HCT116 (cell line): ENCODE measurements around the gene CCDC92. TPM values are rescaled to one million over a fixed set of nuclear protein-coding genes. Genes with fewer than 3 reads are reported as not detected.

ENCODE experiments used
- ATAC-seq: fragments of 200-7000 bp; cut with Tn5 transposase; 2 replicates; pipeline ENCODE4 v1.9.1; 2020; ENCODE audit warnings: mild to moderate bottlenecking, moderate library complexity
- BruUV-seq: library from RNA; stranded (reverse); fragments of 400-500 nt; replicated peaks from 2 replicates; lab custom pipeline; 2021; lab: Mats Ljungman, UMichigan
- CTCF ChIA-PET: fragments of 300-600 bp; sonication (Branson Sonifier 250); formaldehyde crosslinking; loops from one replicate; lab custom pipeline; 2021; ENCODE audit warnings: antibody characterized with exemption; lab: Charles Lee
- POLR2A ChIA-PET: fragments of 300-600, 350-600 bp; sonication (Branson Sonifier 250); formaldehyde crosslinking; loops from one replicate; lab custom pipeline; 2021; ENCODE audit warnings: antibody characterized with exemption; lab: Charles Lee
- RAD21 ChIA-PET, 2 experiments: fragments of 300-600 bp; sonication (Branson Sonifier 250); formaldehyde crosslinking; loops; one replicate each; lab custom pipeline; 2023; ENCODE audit warnings: low total read pairs in 2 of 2; ENCODE audit not compliant: uncharacterized antibody in 2 of 2, unreplicated experiment in 2 of 2, low non-redundant PET in 1 of 2; lab: Charles Lee
- DNase-seq: peaks from one replicate; pipeline ENCODE4 v3.0.0-alpha.2; 2010; ENCODE audit warnings: low read depth, low spot score
- H2AFZ ChIP-seq: fragments of 200-600 bp; shearing (Covaris generic), sonication (generic); 2 replicates; pipeline ENCODE4 v1.6.1; 2017; ENCODE audit warnings: low read depth, mixed run types, mixed read lengths, antibody characterized with exemption, low read length; ENCODE audit not compliant: poor library complexity, severe bottlenecking
- H3K27ac ChIP-seq: 2 replicates; pipeline ENCODE4 v1.5.1; 2012; ENCODE audit warnings: low read depth, low read length
- H3K27me3 ChIP-seq: fragments of 200-600 bp; sonication (generic); 2 replicates; pipeline ENCODE4 v1.6.1; 2016; ENCODE audit warnings: mixed run types, low read length, mixed read lengths; ENCODE audit not compliant: insufficient read depth
- H3K36me3 ChIP-seq, 2 experiments: fragments of 200-500 bp in 1 of 2; fragments of 200-600 bp in 1 of 2; sonication (Bioruptor generic) in 1 of 2; sonication (generic) in 1 of 2; 2 replicates each; pipeline versions ENCODE4 v1.5.1 to v1.6.1; 2014 to 2016; ENCODE audit warnings: low read length in 2 of 2, inconsistent platforms in 1 of 2, mixed read lengths in 1 of 2, mixed run types in 1 of 2; ENCODE audit not compliant: insufficient read depth in 2 of 2, control insufficient read depth in 1 of 2
- H3K4me1 ChIP-seq, 2 experiments: fragments of 200-600 bp in 1 of 2; sonication (generic) in 1 of 2; 2 replicates each; pipeline versions ENCODE4 v1.5.1 to v1.6.1; 2012 to 2017; ENCODE audit warnings: low read length in 2 of 2, inconsistent platforms in 1 of 2, mild to moderate bottlenecking in 1 of 2, mixed read lengths in 1 of 2, mixed run types in 1 of 2, moderate library complexity in 1 of 2; ENCODE audit not compliant: insufficient read depth in 2 of 2, control insufficient read depth in 1 of 2
- H3K4me2 ChIP-seq: fragments of 200-600 bp; sonication (generic); 2 replicates; pipeline ENCODE4 v1.6.1; 2017; ENCODE audit warnings: mixed run types, low read length, mixed read lengths
- H3K4me3 ChIP-seq, 2 experiments: fragments of 200-600 bp in 1 of 2; sonication (generic) in 1 of 2; replicated peaks in 1 of 2; 2 replicates each; pipeline ENCODE4 v1.5.1; 2011 to 2016; ENCODE audit warnings: low read length in 2 of 2, control low read depth in 1 of 2, low read depth in 1 of 2, mild to moderate bottlenecking in 1 of 2, mixed read lengths in 1 of 2, mixed run types in 1 of 2
- H3K79me2 ChIP-seq: fragments of 200-600 bp; sonication (generic); 2 replicates; pipeline ENCODE4 v1.6.1; 2017; ENCODE audit warnings: mild to moderate bottlenecking, mixed run types, low read length, moderate library complexity, mixed read lengths; ENCODE audit not compliant: insufficient read depth
- H3K9ac ChIP-seq: fragments of 200-600 bp; sonication (generic); 2 replicates; pipeline ENCODE4 v1.6.1; 2016; ENCODE audit warnings: low read length, mixed read lengths
- H3K9me2 ChIP-seq: fragments of 200-600 bp; sonication (generic), shearing (Covaris generic); 2 replicates; pipeline ENCODE4 v1.6.1; 2017; ENCODE audit warnings: mixed run types, mild to moderate bottlenecking, moderate library complexity; ENCODE audit not compliant: insufficient read depth
- H3K9me3 ChIP-seq, 2 experiments: fragments of 200-500 bp in 1 of 2; fragments of 200-600 bp in 1 of 2; sonication (Bioruptor generic) in 1 of 2; sonication (generic) in 1 of 2; 2 replicates each; pipeline ENCODE4 v1.6.1; 2014 to 2017; ENCODE audit warnings: low read length in 2 of 2, mixed read lengths in 2 of 2, inconsistent platforms in 1 of 2, low read depth in 1 of 2, mild to moderate bottlenecking in 1 of 2, mixed run types in 1 of 2, moderate library complexity in 1 of 2; ENCODE audit not compliant: control insufficient read depth in 1 of 2, insufficient read depth in 1 of 2
- H4K20me1 ChIP-seq: fragments of 200-600 bp; sonication (generic), shearing (Covaris generic); 2 replicates; pipeline ENCODE4 v1.6.1; 2017; ENCODE audit warnings: mixed run types, mild to moderate bottlenecking, moderate library complexity; ENCODE audit not compliant: insufficient read depth
- CBX3 ChIP-seq: IDR thresholded peaks from 2 replicates; pipeline ENCODE4 v1.6.1; 2012; ENCODE audit warnings: low read depth
- CTCF ChIP-seq, 3 experiments: fragments of 200-600 bp in 1 of 3; sonication (generic) in 1 of 3; IDR thresholded peaks in 2 of 3; conservative IDR thresholded peaks in 1 of 3; 2 replicates each; pipeline ENCODE4 v1.5.1; 2012 to 2017; ENCODE audit warnings: low read depth in 2 of 3, low read length in 2 of 3, antibody characterized with exemption in 1 of 3, borderline replicate concordance in 1 of 3, control low read depth in 1 of 3, mild to moderate bottlenecking in 1 of 3, mixed read lengths in 1 of 3, mixed run types in 1 of 3, moderate library complexity in 1 of 3; ENCODE audit not compliant: insufficient read depth in 1 of 3
- EGR1 ChIP-seq: IDR thresholded peaks from 2 replicates; pipeline ENCODE4 v1.6.1; 2012; ENCODE audit warnings: low read depth
- EZH2 ChIP-seq: fragments of 200-600 bp; sonication (generic); IDR thresholded peaks from 2 replicates; pipeline ENCODE4 v1.6.1; 2017; ENCODE audit warnings: antibody characterized with exemption, mixed run types
- EZH2phosphoT487 ChIP-seq: fragments of 200-600 bp; IDR thresholded peaks from 2 replicates; pipeline ENCODE4 v1.6.1; 2018; ENCODE audit warnings: antibody characterized with exemption, borderline replicate concordance
- JUND ChIP-seq: IDR thresholded peaks from 2 replicates; pipeline ENCODE4 v1.6.1; 2012
- POLR2A ChIP-seq: IDR thresholded peaks from 2 replicates; pipeline ENCODE4 v1.7.0; 2011; ENCODE audit warnings: borderline replicate concordance; ENCODE audit not compliant: insufficient read depth, insufficient read length; ENCODE audit errors: extremely low read depth
- POLR2AphosphoS5 ChIP-seq: IDR thresholded peaks from 2 replicates; pipeline ENCODE4 v1.6.1; 2011; ENCODE audit warnings: mild to moderate bottlenecking, low read depth, low read length, moderate library complexity
- RAD21 ChIP-seq: IDR thresholded peaks from 2 replicates; pipeline ENCODE4 v1.6.1; 2012; ENCODE audit warnings: low read depth, mild to moderate bottlenecking
- REST ChIP-seq: IDR thresholded peaks from 2 replicates; pipeline ENCODE4 v1.6.1; 2012; ENCODE audit warnings: low read depth
- SP1 ChIP-seq: IDR thresholded peaks from 2 replicates; pipeline ENCODE4 v1.6.1; 2012; ENCODE audit warnings: low read depth
- ZFX ChIP-seq: fragments of 450-650 bp; IDR thresholded peaks from 2 replicates; pipeline ENCODE4 v1.6.1; 2017
- ZNF274 ChIP-seq: fragments of 200-500 bp; sonication (Bioruptor generic); IDR thresholded peaks from 2 replicates; pipeline ENCODE4 v1.6.1; 2014; ENCODE audit warnings: mild to moderate bottlenecking, low read depth, low read length, inconsistent platforms
- intact Hi-C: fragments of 100-400 bp; cut with micrococcal nuclease; formaldehyde crosslinking; loops from 2 replicates; pipeline ENCODE4 v1.10.0; 2022
- total RNA-seq: library from RNA; stranded (reverse); gene quantifications from one replicate; pipeline ENCODE4 v1.2.1, GENCODE V29; 2021; ENCODE audit not compliant: unreplicated experiment
- TF ChIP-seq, protein P1 (sequence below): IDR thresholded peaks from 2 replicates; pipeline ENCODE4 v1.6.1; 2012
- TF ChIP-seq, protein P2 (sequence below): IDR thresholded peaks from 2 replicates; pipeline ENCODE4 v1.6.1; 2012

The CCDC92 gene
- total RNA-seq, 1 experiment from 2014 or later: 9.7 TPM

GRCh38 chr12:123952037-123952436 lies 20.6 kb downstream of the CCDC92 start:
- ATAC-seq: no peak
- CTCF ChIA-PET: no interaction called here
- no peaks in the 10 kb centered on the region for H4K20me1 ChIP-seq

DNA sequence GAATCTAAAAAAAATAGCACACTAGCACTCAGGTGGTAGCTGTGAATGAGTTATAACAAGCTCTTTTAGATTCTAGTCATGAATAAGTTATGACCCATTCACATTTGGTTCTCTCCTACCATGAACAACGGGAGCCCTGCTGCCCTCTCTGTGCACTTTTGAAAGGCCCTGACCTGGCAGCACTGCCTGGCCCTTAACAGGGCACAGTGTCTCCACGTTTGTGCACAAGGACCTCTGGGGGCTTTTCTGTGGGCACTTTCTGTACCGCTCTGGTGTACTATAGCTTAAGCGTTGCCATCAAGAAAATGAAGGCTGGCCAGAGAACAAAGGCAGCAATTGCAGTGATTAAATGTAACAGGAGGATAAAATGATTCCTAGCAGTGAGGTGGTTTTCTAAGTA lies 21.2 kb downstream of the CCDC92 start:
- no peak overlapping the region for H3K9ac ChIP-seq
- no peaks in the 10 kb centered on the region for H3K4me1 ChIP-seq
- ChIA-PET CTCF (no interaction called here), RAD21 (no interaction called here), POLR2A (no interaction called here)
- no peaks in the 10 kb centered on the region for H3K27me3 ChIP-seq
- no TSS peak for BruUV-seq
- H4K20me1 ChIP-seq: no peaks in the 10 kb centered on the region
- ATAC-seq (no peak), DNase-seq (no peak)
- no peaks in the 10 kb centered on the region for H3K36me3 ChIP-seq
- no peaks in the 10 kb centered on the region for H3K9me2 ChIP-seq
- no peak overlapping the region for H3K4me2 ChIP-seq
- no peak overlapping the region for H2AFZ ChIP-seq
- TF ChIP-seq EZH2phosphoT487: no peak
- TF ChIP-seq, protein P1, sequence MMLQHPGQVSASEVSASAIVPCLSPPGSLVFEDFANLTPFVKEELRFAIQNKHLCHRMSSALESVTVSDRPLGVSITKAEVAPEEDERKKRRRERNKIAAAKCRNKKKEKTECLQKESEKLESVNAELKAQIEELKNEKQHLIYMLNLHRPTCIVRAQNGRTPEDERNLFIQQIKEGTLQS: no peak
- TF ChIP-seq CBX3: no peak
- TF ChIP-seq, protein P2, sequence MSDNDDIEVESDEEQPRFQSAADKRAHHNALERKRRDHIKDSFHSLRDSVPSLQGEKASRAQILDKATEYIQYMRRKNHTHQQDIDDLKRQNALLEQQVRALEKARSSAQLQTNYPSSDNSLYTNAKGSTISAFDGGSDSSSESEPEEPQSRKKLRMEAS: no peak
- TF ChIP-seq EGR1: no peak
- TF ChIP-seq REST: no peak
- no peak for TF ChIP-seq POLR2AphosphoS5
- TF ChIP-seq RAD21: no peak
- TF ChIP-seq CTCF (IDR thresholded peaks at IDR 0.05 in 2 of 3, conservative IDR thresholded peaks at IDR 0.05 in 1 of 3; ENCODE audit: borderline replicate concordance in 1 of 3, insufficient read depth in 1 of 3, low read depth in 2 of 3, low read length in 2 of 3): no peak
- TF ChIP-seq SP1: no peak
- TF ChIP-seq EZH2: no peak
- TF ChIP-seq ZNF274: no peak
- no peaks in the 10 kb centered on the region for H3K79me2 ChIP-seq
- H3K9me3 ChIP-seq: no peaks in the 10 kb centered on the region
- intact Hi-C loops: no loop called here
- no peak overlapping the region for H3K4me3 ChIP-seq
- H3K27ac ChIP-seq: no peak overlapping the region

More at GRCh38 chr12:123952037-123952436, 20.6 kb downstream of the CCDC92 start:
- no peak for DNase-seq
- Histone ChIP-seq H3K9me3 (no peaks in the 10 kb centered on the region), H3K4me2 (no peak overlapping the region), H3K9me2 (no peaks in the 10 kb centered on the region), H3K27ac (no peak overlapping the region), H3K9ac (no peak overlapping the region), H2AFZ (no peak overlapping the region), H3K79me2 (no peaks in the 10 kb centered on the region), H3K4me1 (no peaks in the 10 kb centered on the region), H3K4me3 (no peak overlapping the region)
- no TSS peak for BruUV-seq
- intact Hi-C loops: no loop called here
- RAD21 ChIA-PET: no interaction called here
- POLR2A ChIA-PET: no interaction called here
- TF ChIP-seq JUND (no peak), POLR2A (no peak), EGR1 (no peak), EZH2phosphoT487 (no peak), SP1 (no peak), RAD21 (no peak), POLR2AphosphoS5 (no peak), EZH2 (no peak), ZFX (no peak)
- TF ChIP-seq, protein P2: no peak
- TF ChIP-seq, all 23 proteins: peak for 0
- Histone ChIP-seq H3K27me3 (no peaks in the 10 kb centered on the region), H3K36me3 (no peaks in the 10 kb centered on the region)
